GOT3 (cell line): ENCODE results near the gene TBC1D14.

Experiments
- DNase-seq: peaks from one replicate; lab custom pipeline; 2025; ENCODE audit warnings: mixed read lengths; lab: John Stamatoyannopoulos, UW

TBC1D14 gene

GRCh38 chr4:6929812-6930464 is 20.3 kb downstream of the TBC1D14 start:
- no peak for DNase-seq

DNA sequence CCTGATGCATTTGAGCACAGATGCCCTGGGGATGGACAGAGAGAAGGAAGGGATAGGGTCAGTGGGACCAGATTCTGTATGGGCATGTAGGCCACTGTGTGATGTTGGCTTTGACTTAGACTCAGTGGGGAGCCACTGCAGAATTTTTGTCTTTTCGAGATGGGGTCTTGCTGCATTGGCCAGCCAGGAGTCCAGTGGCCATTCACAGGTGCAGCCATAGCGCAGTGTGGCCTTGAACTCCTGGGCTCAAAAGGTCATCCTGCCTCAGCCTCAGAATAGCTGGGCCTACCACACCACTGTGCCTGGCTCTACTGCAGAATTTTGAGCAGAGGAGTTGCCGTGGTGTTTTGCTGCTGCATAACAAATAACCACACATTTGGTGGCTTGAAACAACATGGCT is 22.8 kb downstream of the TBC1D14 start:
- DNase-seq, result no peak

- DNase-seq, result no peak
Measured at GRCh38 chr4:6932918-6933317, 23.3 kb downstream of the TBC1D14 start.

DNA sequence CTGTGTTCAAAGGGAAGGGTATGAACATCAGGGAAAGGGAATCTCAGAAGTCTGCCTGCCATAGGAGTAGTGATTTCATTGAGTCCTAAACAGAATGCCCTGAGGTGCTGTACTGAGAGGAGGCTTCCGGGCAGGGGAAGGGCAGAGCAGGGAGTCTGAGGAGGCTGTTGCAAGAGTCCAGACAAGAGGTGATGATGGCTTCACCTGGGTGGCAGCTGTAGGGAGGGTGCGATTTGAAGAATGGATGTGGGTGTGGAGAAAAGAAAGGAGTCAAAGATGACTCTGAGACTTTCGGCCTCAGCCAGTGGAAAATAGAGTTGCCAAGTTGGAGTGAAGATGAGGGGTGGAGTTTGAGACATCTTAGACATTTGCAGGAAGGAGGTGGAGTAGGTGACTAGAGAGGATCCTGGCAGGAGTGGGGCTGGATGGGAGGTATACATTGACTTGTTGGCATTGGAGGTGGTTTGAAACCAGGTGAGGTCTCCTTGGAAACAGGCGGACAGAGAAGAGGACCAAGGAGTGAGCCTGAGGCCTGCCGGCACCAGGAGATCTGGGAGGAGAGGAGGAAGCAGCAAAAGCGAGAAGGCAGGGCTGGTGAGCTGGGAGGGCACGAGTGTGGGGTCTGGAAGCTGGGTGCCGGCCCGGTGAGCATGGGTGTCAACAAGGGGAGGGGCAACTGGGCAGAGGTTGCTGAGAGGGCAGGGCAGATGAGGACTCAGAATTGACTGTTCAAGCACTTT is 24.2 kb downstream of the TBC1D14 start:
- DNase-seq, result no peak

- no peak for DNase-seq
Measured at GRCh38 chr4:6935965-6936364, 26.3 kb downstream of the TBC1D14 start.

GRCh38 chr4:6937201-6937600 is 27.6 kb downstream of the TBC1D14 start:
- DNase-seq, result no peak

DNA sequence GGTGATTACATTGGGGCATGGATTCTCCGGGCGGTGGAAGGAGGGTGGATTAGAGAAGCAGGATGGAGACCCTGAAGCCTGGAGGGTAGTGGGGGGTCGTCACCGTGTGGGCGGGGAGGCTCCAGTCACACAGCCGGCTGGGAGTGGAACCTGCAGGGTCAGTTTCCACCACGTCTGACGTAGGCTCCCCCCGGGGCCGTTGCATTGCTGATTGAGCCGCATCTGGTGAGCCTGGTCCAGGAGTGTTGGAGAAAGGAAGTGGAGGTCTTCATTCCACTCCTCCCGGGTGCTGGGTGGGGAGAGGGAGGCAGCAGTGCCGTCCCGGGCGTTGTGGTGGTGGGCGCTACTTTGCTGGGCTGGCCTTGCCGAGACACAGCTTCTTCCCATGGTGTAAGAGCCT is 28.1 kb downstream of the TBC1D14 start:
- no peak for DNase-seq

- no peak for DNase-seq
Measured at GRCh38 chr4:6938237-6938636, 28.6 kb downstream of the TBC1D14 start.

DNA sequence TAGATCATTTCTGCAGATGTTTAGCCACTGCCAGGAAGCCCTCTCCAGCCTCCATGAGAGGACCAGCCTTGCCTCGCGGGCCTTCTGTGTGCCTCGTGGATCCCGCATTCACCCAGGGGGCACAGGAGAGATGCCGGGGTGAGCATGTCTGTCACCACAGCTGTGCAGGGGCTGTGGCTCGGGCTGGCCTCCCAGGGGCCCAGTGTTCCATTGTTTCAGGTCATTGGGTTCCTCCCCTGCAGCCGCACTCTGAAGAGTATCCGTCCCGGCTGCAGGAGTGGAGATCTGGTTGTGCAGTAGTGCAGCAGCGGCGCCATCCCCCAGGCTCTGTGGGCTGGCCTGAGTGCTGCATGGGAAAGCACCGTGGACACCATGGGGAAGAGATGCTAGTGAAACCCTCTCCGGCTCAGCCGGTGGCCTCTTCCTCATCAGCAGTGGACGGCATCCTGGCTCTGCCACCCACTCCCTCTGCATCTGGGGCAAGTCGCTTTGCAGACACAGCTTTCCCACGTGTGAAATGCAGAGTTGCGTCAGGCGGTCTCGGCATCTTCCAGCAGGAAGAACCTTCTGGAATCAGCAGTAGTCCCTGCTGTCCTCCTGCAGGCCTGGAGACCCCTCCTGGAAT is 29.1 kb downstream of the TBC1D14 start:
- no peak for DNase-seq

DNA sequence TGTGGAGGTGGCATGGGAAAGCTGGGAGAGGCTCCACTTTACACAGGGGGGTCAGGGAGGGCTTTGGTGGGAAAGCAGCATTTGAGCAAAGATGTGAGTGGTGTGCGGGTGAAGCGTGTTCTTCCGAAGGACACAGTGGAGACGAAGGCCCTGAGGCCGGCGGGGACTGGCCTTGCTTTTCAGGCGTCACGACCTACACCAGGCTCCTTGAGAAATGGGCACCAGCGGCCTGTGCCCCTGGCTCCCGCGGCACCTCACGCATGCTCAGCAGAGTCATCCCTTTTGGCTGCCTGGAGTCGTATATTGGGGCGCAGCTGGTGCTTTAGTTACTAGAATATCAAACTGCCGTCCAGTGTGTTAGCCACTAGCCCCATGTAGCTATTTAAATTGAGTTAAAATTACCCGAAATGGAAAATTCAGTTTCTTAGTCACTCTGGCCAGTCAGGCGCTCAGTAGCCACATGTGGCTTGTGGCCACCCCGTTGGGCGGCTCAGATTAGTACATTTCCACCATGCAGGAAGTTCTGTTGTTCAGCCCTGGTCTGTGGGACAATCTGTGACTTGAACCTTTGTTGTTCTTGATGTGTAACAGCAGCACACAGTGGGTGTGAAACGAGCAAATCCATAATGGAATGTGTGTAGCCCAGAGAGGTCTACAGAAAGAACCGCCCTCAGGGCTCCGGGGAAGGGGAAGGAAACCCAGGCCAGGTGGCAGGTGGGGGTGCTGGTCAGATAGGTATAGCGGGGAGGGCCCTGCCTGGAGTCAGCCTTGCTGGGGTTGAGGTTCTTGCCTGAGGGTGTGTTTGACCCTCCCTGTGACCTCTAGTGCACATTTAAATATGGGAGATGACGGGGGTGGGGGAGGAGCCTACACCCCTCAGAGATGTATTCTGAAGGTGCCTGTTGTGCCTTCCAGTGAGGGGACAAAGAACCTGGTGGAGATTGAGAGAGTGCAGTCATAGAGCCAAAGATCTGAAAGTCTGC is 30.4 kb downstream of the TBC1D14 start:
- no peak for DNase-seq

DNA sequence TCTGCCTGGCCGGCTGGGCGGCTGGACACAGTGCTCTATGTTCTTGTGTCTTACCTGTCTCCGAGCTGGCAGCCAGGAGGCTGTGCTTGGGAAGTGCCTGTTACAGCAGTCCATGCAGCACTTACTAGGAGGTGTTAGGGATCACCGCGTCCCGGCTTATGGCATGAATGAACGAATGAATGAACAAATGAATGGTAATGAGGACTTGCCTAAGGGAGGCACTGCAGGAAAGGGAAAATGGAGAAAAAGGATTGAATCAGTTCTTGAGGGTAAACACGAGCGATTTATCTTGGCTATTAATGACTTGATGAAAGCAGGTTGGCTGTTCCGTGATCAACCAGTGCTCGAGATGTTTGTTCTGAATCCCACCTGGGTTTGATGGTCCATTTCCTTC is 31.1 kb downstream of the TBC1D14 start:
- DNase-seq, result no peak

GRCh38 chr4:6941796-6942195 is 32.2 kb downstream of the TBC1D14 start:
- no peak for DNase-seq

- DNase-seq, result no peak
Measured at GRCh38 chr4:6942238-6942800, 32.7 kb downstream of the TBC1D14 start.

- no peak for DNase-seq
Measured at GRCh38 chr4:6943012-6943884, 33.6 kb downstream of the TBC1D14 start.

GRCh38 chr4:6943885-6944225 is 34.2 kb downstream of the TBC1D14 start:
- no peak for DNase-seq

DNA sequence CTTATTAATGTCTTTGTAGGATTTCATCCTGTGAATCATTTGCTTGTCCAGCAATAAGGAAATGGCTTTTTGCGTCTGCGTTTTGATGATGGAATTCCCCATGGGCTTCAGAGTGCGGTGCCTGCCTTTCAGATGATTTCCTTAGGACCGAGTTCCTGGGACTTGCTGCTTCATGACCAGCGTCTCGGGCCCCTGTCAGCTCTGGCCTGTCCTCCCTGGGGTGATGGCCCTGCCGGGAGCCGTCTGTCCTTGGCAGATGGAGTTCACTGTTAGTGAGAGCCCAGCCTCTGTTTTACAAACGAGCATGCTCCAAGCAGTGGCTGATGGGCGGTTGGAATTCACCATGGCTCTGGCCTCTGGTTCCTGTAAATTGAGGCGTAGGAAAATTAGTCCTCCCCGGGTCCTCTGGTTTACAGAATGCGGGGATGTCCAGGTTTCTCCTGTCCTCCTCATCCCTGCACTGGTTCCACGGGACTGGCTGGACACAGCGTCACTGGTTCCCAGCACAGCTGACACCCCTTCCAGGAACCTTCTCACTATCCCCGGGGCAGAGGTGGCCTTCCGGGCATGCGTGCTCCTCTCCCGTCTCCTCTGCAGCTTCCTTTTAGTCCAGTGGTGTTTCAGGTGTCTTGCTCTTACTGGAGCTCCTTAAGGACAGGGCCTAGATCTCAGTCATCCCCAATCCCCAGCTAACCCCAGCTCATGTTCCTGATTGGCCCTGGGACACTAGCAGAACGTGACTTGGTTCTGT is 34.9 kb downstream of the TBC1D14 start:
- DNase-seq, result no peak

DNA sequence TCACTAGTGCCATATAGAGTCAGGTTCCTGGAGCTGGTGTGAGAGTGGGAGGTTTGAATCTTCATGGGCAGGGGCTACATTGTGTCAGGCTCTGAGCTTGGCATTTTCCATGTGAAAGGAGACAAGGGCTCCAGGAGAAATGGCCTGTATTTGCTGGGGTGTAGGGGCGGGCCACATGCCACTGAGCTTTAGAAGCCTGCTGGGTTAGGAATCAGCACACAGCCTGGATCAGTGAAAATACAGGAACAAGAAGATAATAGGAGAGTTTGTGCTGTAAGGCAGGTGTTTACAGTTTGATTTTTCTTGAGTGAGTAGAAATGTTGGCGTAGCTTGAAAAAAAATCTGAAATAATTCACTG is 35.4 kb downstream of the TBC1D14 start:
- no peak for DNase-seq

GRCh38 chr4:6946497-6946896 is 36.9 kb downstream of the TBC1D14 start:
- DNase-seq, result no peak

GRCh38 chr4:6948134-6948460 is 38.5 kb downstream of the TBC1D14 start:
- no peak for DNase-seq

- no peak for DNase-seq
Measured at GRCh38 chr4:6951880-6952381, 42.3 kb downstream of the TBC1D14 start.
